PC-3 (cell line): ENCODE results near the gene HTR4. TPM values are rescaled to one million over a fixed set of nuclear protein-coding genes. Genes with fewer than 3 reads are reported as not detected.

Experiments used
- ATAC-seq: fragments of 200-7000 bp; cut with Tn5 transposase; 2 replicates; pipeline ENCODE4 v1.9.1; 2020; ENCODE audit warnings: mild to moderate bottlenecking, moderate library complexity
- BruUV-seq: library from RNA; stranded (reverse); fragments of 400-500 nt; replicated peaks from 2 replicates; lab custom pipeline; 2021; lab: Mats Ljungman, UMichigan
- CTCF ChIA-PET: fragments of 300-600 bp; sonication (Branson Sonifier 250); formaldehyde crosslinking; loops from one replicate; lab custom pipeline; 2022; ENCODE audit warnings: antibody characterized with exemption; lab: Charles Lee
- POLR2A ChIA-PET: fragments of 300-600 bp; sonication (Branson Sonifier 250); formaldehyde crosslinking; loops from one replicate; lab custom pipeline; 2022; ENCODE audit warnings: antibody characterized with exemption; ENCODE audit not compliant: unreplicated experiment; lab: Charles Lee
- DNase-seq: peaks from one replicate; pipeline ENCODE4 v3.0.0-alpha.2; 2015
- H2AFZ ChIP-seq: fragments of 300-600 bp; sonication (generic); 2 replicates; pipeline ENCODE4 v1.6.0; 2016; ENCODE audit warnings: antibody characterized with exemption, low read length
- H3F3A ChIP-seq: fragments of 300-600 bp; sonication (generic); one replicate; pipeline ENCODE4 v1.6.0; 2017; ENCODE audit warnings: antibody characterized with exemption, low read length, control low read depth, mild to moderate bottlenecking; ENCODE audit not compliant: unreplicated experiment
- H3K27ac ChIP-seq: fragments of 300-600 bp; sonication (generic); 2 replicates; pipeline ENCODE4 v1.5.1; 2016; ENCODE audit warnings: mild to moderate bottlenecking, low read length
- H3K27me3 ChIP-seq: fragments of 300-600 bp; sonication (generic); 2 replicates; pipeline ENCODE4 v1.6.1; 2016; ENCODE audit warnings: low read length, mixed read lengths
- H3K36me3 ChIP-seq: fragments of 300-600 bp; sonication (generic); 2 replicates; pipeline ENCODE4 v1.6.1; 2016; ENCODE audit warnings: low read depth, mixed run types, low read length, mixed read lengths
- H3K4me1 ChIP-seq: fragments of 300-600 bp; sonication (generic); 2 replicates; pipeline ENCODE4 v1.5.1; 2016; ENCODE audit warnings: low read length; ENCODE audit not compliant: insufficient read depth
- H3K4me2 ChIP-seq: fragments of 300-600 bp; sonication (generic); 2 replicates; pipeline ENCODE4 v1.6.0; 2016; ENCODE audit warnings: low read length
- H3K4me3 ChIP-seq: fragments of 300-600 bp; sonication (generic); 2 replicates; pipeline ENCODE4 v1.5.1; 2016; ENCODE audit warnings: mild to moderate bottlenecking, low read length, mixed read lengths
- H3K79me2 ChIP-seq: fragments of 300-600 bp; sonication (generic); 2 replicates; pipeline ENCODE4 v1.6.1; 2017; ENCODE audit warnings: low read length, mixed read lengths
- H3K9ac ChIP-seq: fragments of 300-600 bp; sonication (generic); 2 replicates; pipeline ENCODE4 v1.6.0; 2016; ENCODE audit warnings: mild to moderate bottlenecking, low read length
- H3K9me2 ChIP-seq: fragments of 300-600 bp; sonication (generic); replicated peaks from 2 replicates; pipeline ENCODE4 v1.6.1; 2016; ENCODE audit warnings: mixed run types, low read length, mixed read lengths
- H3K9me3 ChIP-seq: fragments of 300-600 bp; sonication (generic); 2 replicates; pipeline ENCODE4 v1.6.1; 2016; ENCODE audit warnings: low read length, mixed read lengths
- H4K20me1 ChIP-seq: fragments of 300-600 bp; sonication (generic); 2 replicates; pipeline ENCODE4 v1.6.1; 2016; ENCODE audit warnings: low read length, mixed read lengths
- EZH2 ChIP-seq: fragments of 300-600 bp; sonication (generic); IDR thresholded peaks from one replicate; pipeline ENCODE4 v1.6.1; 2017; ENCODE audit warnings: antibody characterized with exemption, mild to moderate bottlenecking, low read length; ENCODE audit not compliant: unreplicated experiment
- EZH2phosphoT487 ChIP-seq: fragments of 300-600 bp; sonication (generic); IDR thresholded peaks from 2 replicates; pipeline ENCODE4 v1.6.1; 2018; ENCODE audit warnings: mild to moderate bottlenecking, antibody characterized with exemption, low read length, borderline replicate concordance
- intact Hi-C: fragments of 100-400 bp; cut with micrococcal nuclease; formaldehyde crosslinking; loops from 2 replicates; pipeline ENCODE4 v1.9.0; 2023
- total RNA-seq: library from RNA; depleted of rRNA; stranded (reverse); fragments of >200 nt; gene quantifications from 2 replicates; pipeline ENCODE4 v1.2.3, GENCODE V29; 2014
- TF ChIP-seq, protein P1 (sequence below): fragments of 300-600 bp; sonication (generic); conservative IDR thresholded peaks from 2 replicates; pipeline ENCODE4 v1.5.1; 2017; ENCODE audit warnings: antibody characterized with exemption, low read depth, mild to moderate bottlenecking, low read length

HTR4 gene
- total RNA-seq, 1 experiment from 2014 or later, result not detected

DNA sequence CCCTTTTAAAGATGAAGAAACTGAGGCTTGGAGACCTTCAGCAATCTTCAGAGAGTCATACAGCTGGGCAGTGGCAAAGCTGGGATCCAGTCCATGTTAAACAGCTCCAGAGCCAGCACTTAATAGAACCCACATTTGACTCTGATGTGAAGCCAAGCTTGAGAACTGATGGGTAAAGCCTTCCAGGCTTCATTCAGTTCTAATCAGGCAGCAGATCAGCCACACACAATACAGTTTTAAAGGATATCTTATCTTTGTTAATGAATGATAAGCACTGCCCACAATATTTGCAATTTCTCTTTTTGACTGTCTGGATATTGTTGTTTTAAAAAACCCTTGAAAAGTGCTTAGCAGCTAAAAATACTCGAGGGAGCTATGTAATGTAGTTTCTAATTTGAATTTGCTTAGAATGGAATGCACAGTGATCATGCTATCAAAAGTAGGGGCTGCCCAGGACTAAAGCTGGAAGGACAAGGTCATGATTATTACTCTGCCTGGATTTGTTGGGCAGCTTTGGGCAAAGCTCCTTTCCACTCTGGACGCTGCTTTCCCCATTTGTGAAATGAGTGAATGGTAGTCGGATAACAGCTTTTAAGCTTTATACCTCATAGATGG, 31.3 kb upstream of the HTR4 start:
- intact Hi-C loops, result loop anchor here (10.0 kb wide), 2 partner anchors 111 to 161 kb away; no protein-coding TSS in a partner anchor

GRCh38 chr5:148684528-148684927, 30.2 kb upstream of the HTR4 start:
- H3K9ac ChIP-seq, result no peak overlapping the region
- ChIA-PET POLR2A (no interaction called here), CTCF (interaction anchor here (2.6 kb wide), 1 partner anchor 46 kb away, joined by 9 read pairs; no protein-coding TSS in a partner anchor)
- H3F3A ChIP-seq, result no peaks in the 10 kb centered on the region
- no peak overlapping the region for H2AFZ ChIP-seq
- H4K20me1 ChIP-seq, result no peaks in the 10 kb centered on the region
- no peaks in the 10 kb centered on the region for H3K9me3 ChIP-seq
- no peak overlapping the region for H3K4me2 ChIP-seq
- DNase-seq (no peak), ATAC-seq (no peak)
- no peaks in the 10 kb centered on the region for H3K79me2 ChIP-seq
- H3K9me2 ChIP-seq, result no peaks in the 10 kb centered on the region
- H3K4me1 ChIP-seq, result no peaks in the 10 kb centered on the region
- no TSS peak for BruUV-seq
- H3K4me3 ChIP-seq, result no peak overlapping the region
- intact Hi-C loops, result loop anchor here (10.0 kb wide), 2 partner anchors 110 to 160 kb away; no protein-coding TSS in a partner anchor
- H3K27ac ChIP-seq, result no peak overlapping the region
- TF ChIP-seq, protein P1, sequence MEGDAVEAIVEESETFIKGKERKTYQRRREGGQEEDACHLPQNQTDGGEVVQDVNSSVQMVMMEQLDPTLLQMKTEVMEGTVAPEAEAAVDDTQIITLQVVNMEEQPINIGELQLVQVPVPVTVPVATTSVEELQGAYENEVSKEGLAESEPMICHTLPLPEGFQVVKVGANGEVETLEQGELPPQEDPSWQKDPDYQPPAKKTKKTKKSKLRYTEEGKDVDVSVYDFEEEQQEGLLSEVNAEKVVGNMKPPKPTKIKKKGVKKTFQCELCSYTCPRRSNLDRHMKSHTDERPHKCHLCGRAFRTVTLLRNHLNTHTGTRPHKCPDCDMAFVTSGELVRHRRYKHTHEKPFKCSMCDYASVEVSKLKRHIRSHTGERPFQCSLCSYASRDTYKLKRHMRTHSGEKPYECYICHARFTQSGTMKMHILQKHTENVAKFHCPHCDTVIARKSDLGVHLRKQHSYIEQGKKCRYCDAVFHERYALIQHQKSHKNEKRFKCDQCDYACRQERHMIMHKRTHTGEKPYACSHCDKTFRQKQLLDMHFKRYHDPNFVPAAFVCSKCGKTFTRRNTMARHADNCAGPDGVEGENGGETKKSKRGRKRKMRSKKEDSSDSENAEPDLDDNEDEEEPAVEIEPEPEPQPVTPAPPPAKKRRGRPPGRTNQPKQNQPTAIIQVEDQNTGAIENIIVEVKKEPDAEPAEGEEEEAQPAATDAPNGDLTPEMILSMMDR, result no peak
- TF ChIP-seq EZH2 (no peak), EZH2phosphoT487 (no peak)
- no peaks in the 10 kb centered on the region for H3K36me3 ChIP-seq
- H3K27me3 ChIP-seq, result peaks cover 54% of the 10 kb centered on the region

More for the DNA sequence above, 31.3 kb upstream of the HTR4 start:
- Histone ChIP-seq H2AFZ (no peak overlapping the region), H3K27ac (no peak overlapping the region), H3K27me3 (peaks cover 51% of the 10 kb centered on the region), H3K9ac (no peak overlapping the region), H3K9me3 (no peaks in the 10 kb centered on the region), H3F3A (no peaks in the 10 kb centered on the region), H3K4me2 (no peak overlapping the region), H3K4me1 (no peaks in the 10 kb centered on the region), H3K36me3 (no peaks in the 10 kb centered on the region), H4K20me1 (no peaks in the 10 kb centered on the region), H3K79me2 (no peaks in the 10 kb centered on the region), H3K4me3 (no peak overlapping the region), H3K9me2 (no peaks in the 10 kb centered on the region)
- DNase-seq (no peak), ATAC-seq (no peak)
- TF ChIP-seq, protein P1, result no peak
- TF ChIP-seq EZH2phosphoT487, result no peak
- no peak for TF ChIP-seq EZH2
- no TSS peak for BruUV-seq
- ChIA-PET CTCF (interaction anchor here (2.6 kb wide), 1 partner anchor 45 kb away, joined by 9 read pairs; no protein-coding TSS in a partner anchor), POLR2A (no interaction called here)

- no peaks in the 10 kb centered on the region for H4K20me1 ChIP-seq
- no peaks in the 10 kb centered on the region for H3K36me3 ChIP-seq
- POLR2A ChIA-PET, result no interaction called here
- H3K27ac ChIP-seq, result no peak overlapping the region
- H3F3A ChIP-seq, result no peaks in the 10 kb centered on the region
- no peak for TF ChIP-seq EZH2
- ATAC-seq, result no peak
- no peak for DNase-seq
- no peak overlapping the region for H3K9ac ChIP-seq
- H3K9me2 ChIP-seq, result no peaks in the 10 kb centered on the region
- CTCF ChIA-PET, result no interaction called here
- H3K9me3 ChIP-seq, result no peaks in the 10 kb centered on the region
- H2AFZ ChIP-seq, result no peak overlapping the region
- no peak overlapping the region for H3K4me3 ChIP-seq
- no TSS peak for BruUV-seq
- no peaks in the 10 kb centered on the region for H3K4me1 ChIP-seq
- H3K79me2 ChIP-seq, result no peaks in the 10 kb centered on the region
- intact Hi-C loops, result loop anchor here (10.0 kb wide), 2 partner anchors 109 to 159 kb away; no protein-coding TSS in a partner anchor
- H3K27me3 ChIP-seq, result peaks cover 63% of the 10 kb centered on the region
- no peak overlapping the region for H3K4me2 ChIP-seq
These were observed 29.3 kb upstream of the HTR4 start for GRCh38 chr5:148683651-148684050.
